Fibroblast of peridontal ligament (primary cell): ENCODE results near the gene TFPI2.
A peak's percentile ranks its signal among the peaks of the same experiment; 100 is the strongest.
"Not testable (repeated sequence)": the region's sequence is repeated elsewhere in the genome, so short reads cannot be mapped to it uniquely, and the experiment has no call there.

Experiments used
- DNase-seq: peaks from one replicate; pipeline ENCODE4 v3.0.0-alpha.2; 2010; ENCODE audit errors: extremely low read depth

TFPI2 gene

GRCh38 chr7:93890464-93891068, at the start of gene TFPI2:
TSS of gene TFPI2 (minus strand) at chr7:93890753. CDS start at chr7:93890678, 75 bp downstream.
- peak; percentile 60 for DNase-seq

- DNase-seq, result no peak
These were observed 47.7 kb upstream of the TFPI2 start for GRCh38 chr7:93938293-93938692.

DNA sequence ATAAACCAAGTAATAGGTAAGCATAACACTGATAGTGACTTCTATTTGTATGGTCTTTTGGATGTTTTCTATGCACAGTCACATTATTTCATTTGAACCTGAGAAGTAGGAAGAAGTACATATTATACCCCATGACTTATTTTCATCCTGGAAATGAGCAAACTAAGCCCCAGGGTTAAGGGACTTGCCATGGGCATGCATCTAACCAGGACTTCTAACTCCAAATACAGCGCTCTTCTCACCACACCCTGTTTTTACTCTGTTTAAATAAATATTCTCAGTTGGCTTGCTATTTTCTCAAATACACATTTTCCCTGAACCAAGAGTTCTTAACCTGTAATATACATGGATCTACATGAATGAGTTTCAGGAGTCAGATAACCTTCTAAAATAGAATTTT, 47.3 kb upstream of the TFPI2 start:
- no peak for DNase-seq

DNA sequence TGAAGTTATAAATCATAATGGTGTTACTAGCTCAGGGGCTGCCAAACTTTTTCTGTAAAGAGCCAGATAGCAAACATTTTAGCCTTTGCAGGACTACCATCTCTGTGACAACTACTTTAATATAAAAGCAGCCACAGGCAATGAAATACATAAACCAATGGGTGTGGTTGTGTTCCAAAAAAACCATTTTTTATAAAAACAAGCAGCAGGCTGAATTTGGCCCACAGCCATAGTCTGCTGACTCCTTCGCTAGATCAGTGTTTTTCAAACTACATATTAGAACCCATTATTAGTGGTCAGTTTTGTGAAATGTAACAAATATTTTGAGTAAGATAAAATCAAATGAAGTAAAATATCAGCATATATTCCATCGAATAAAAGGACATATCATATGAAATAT, 44.5 kb upstream of the TFPI2 start:
- DNase-seq, result no peak

- no peak for DNase-seq
These were observed 42.6 kb upstream of the TFPI2 start for GRCh38 chr7:93933156-93933555.

DNA sequence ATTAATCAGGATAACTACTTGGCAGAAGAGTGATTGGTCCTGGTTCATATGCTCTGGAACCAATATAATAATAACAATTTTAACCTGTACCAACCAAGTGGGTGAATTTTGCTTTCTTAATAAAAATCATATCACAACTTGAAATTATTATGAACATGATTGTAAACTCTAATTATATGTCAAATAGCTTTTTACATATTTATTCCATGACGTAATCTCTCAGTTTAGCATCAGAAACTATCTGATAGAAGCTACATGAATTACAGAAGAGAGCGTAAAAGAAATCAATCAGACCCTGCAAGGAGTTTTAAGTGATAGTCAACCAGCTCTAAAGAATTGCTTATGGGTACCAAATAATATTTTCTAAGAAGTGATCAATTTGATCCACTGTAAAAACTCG, 41.1 kb upstream of the TFPI2 start:
- no peak for DNase-seq

DNA sequence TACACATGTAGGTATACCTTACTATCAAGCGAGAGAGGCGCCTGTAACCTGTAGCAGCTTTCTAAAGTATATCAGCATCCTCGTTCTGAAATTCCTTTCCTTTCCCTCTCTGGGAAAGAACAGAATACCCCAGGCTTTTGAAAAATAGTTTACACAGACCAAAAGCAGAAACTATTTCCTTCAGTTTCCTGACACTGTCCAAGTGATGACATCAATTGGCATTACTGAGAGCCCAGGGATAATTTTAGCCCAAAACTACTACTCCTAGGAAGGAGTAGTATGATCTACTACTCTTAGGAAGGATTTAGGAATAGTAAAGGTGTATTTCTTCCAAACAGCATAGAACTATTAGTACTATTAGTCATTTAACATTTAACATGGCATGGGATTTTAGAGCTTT, 37.0 kb upstream of the TFPI2 start:
- peak; percentile 30 for DNase-seq

DNA sequence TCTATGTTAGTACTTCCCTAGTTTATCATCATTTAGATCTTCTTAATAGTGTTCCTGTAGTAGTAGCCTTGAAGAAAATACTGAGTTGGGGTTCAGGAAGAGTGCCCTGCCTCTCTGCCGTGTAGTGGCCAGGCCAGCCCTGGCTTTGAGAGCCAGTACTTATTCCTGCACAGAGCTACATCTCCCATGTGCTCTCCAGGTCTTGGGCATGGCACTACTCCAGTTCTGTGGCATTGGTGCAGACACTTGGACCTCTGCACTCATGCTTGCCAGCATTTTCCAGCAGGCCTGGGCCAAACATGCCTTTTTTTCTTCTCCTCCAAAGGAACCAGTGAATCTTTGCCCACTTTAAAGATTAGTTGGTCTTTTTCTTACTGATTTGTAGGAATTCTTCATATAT, 36.2 kb upstream of the TFPI2 start:
- no peak for DNase-seq

DNA sequence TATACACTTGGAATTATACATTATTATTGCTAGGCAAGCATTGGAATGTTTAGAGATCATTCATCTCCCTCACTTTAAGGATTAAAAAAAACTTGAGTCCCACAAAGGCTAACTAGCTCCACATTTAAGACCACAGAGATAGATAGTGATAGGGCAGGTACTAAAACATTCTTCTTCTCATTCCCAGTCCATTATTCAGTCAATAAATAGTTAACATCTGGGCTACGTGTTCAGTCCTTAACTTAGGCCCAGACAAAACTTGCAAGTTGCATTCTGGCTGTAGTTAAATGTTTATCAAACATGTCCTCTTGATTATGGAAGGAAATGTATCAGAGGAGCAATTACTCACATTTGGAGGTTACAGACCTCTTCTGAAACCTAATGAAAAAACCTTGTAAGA, 33.4 kb upstream of the TFPI2 start:
- DNase-seq, result peak; percentile 48

- peak; percentile 62 for DNase-seq
These were observed 32.7 kb upstream of the TFPI2 start for GRCh38 chr7:93923296-93923695.

- peak; percentile 72 for DNase-seq
These were observed 31.3 kb upstream of the TFPI2 start, which contains the start of gene GNG11 for GRCh38 chr7:93921607-93922566. TSS of gene GNG11 (plus strand) at chr7:93921735. CDS start at chr7:93922138, 403 bp downstream.

- peak; percentile 50 for DNase-seq
These were observed 30.6 kb upstream of the TFPI2 start for GRCh38 chr7:93921186-93921585.

- DNase-seq, result peak; percentile 62
These were observed 30.1 kb upstream of the TFPI2 start for GRCh38 chr7:93920496-93921182.

- DNase-seq, result not testable (repeated sequence)
These were observed 25.8 kb upstream of the TFPI2 start for GRCh38 chr7:93916315-93916714.

DNA sequence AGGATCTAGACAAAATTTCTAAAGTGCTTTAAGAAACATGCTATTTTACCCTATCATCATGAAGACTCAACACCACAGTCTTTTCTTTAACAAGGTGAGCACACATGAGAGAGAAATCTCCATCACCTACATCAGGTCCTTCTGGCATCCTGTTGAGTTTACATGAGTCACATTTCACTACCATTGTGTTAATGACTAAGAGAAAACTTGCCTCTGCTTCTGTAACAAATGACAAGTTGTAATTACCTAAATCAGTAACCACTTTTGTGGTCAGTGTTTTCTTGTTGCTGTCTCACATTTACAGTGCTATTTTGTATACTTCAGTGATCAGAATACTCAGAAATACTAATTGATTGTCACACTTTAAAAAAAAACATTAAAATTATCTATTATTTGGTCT, 25.3 kb upstream of the TFPI2 start:
- not testable (repeated sequence) for DNase-seq

DNA sequence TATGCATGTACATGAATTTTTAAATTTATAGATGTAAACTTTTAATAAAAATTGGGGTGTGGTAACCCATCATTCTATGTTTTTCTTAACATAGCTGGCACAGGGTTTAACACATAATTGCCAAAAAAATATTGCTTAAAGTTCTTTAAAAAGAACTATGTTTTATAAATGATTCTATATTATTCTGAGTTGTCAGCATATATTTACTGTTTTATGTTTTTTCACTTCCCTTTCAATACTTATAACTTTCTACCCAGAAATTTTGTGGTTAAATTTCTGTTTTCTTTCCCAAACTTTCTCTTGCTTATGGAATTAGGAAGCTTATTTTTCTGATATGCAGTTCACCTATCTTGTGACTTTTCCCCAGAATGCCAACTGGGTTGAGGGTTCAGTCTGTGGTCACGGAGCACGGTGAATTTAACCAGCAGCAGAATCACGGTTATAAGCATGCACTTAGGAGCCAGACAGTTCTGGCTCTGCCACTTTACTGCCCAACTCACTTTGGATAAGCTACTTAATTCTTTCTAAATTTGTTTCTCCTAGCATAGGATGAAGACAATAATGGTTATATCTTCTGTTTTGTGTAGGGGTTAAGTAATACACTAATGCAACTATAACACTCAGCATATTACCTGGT, 24.8 kb upstream of the TFPI2 start:
- DNase-seq, result not testable (repeated sequence)

DNA sequence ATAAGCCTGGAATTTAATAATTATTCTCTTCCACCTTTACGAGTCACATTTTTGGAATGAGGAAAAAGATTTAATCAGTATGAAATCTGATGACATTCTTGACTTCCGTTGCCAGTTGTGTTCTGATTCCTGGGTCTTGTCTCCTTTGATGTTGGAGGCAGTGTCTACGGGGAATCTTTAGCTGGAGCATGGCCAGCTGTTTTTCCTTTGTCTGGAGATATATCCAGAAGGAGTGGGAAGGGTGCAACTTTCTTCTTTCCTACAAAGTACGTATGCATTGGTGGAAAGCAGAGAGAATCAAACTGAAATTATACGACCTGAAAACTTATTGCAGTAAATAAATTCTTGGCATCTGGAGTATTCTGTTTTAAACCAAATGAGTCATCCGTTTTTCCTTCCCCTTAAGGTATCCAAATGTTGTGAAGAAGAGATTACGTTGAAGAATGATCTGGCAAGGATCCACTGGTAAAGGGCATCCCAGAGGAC, 24.1 kb upstream of the TFPI2 start:
- peak; percentile 39 for DNase-seq

GRCh38 chr7:93913197-93913596, 22.6 kb upstream of the TFPI2 start:
- no peak for DNase-seq

GRCh38 chr7:93911661-93912060, 21.1 kb upstream of the TFPI2 start:
- not testable (repeated sequence) for DNase-seq

GRCh38 chr7:93911242-93911641, 20.7 kb upstream of the TFPI2 start:
- DNase-seq, result not testable (repeated sequence)
